MM.1S (cell line): ENCODE measurements around the gene IMMP2L.

Experiments used
- DNase-seq: peaks from one replicate; pipeline ENCODE4 v3.0.0-alpha.2; 2015
- H2AFZ ChIP-seq: fragments of 300-600 bp; sonication (generic); 2 replicates; pipeline ENCODE4 v1.6.0; 2016; ENCODE audit warnings: antibody characterized with exemption, low read length
- H3F3A ChIP-seq: fragments of 300-600 bp; sonication (generic); 2 replicates; pipeline ENCODE4 v1.6.1; 2016; ENCODE audit warnings: mild to moderate bottlenecking, antibody characterized with exemption, low read length, moderate library complexity, mixed read lengths; ENCODE audit not compliant: insufficient read depth
- H3K27ac ChIP-seq: fragments of 300-600 bp; sonication (generic); 2 replicates; pipeline ENCODE4 v1.5.1; 2016; ENCODE audit warnings: mild to moderate bottlenecking, low read length
- H3K27me3 ChIP-seq: fragments of 300-600 bp; sonication (generic); replicated peaks from 2 replicates; pipeline ENCODE4 v1.6.0; 2016; ENCODE audit warnings: low read length; ENCODE audit not compliant: insufficient read depth
- H3K36me3 ChIP-seq: fragments of 300-600 bp; sonication (generic); replicated peaks from 2 replicates; pipeline ENCODE4 v1.6.1; 2016; ENCODE audit warnings: mild to moderate bottlenecking, low read length, mixed read lengths; ENCODE audit not compliant: insufficient read depth
- H3K4me1 ChIP-seq: fragments of 300-600 bp; sonication (generic); 2 replicates; pipeline ENCODE4 v1.6.1; 2016; ENCODE audit warnings: low read length, mixed read lengths
- H3K4me2 ChIP-seq: fragments of 300-600 bp; sonication (generic); 2 replicates; pipeline ENCODE4 v1.6.0; 2016; ENCODE audit warnings: low read depth, low read length
- H3K4me3 ChIP-seq: fragments of 300-600 bp; sonication (generic); 2 replicates; pipeline ENCODE4 v1.5.1; 2016; ENCODE audit warnings: low read length, mixed read lengths
- H3K79me2 ChIP-seq: fragments of 300-600 bp; sonication (generic); 2 replicates; pipeline ENCODE4 v1.6.1; 2016; ENCODE audit warnings: mixed run types, low read length, mixed read lengths
- H3K9ac ChIP-seq: fragments of 300-600 bp; sonication (generic); 2 replicates; pipeline ENCODE4 v1.6.1; 2016; ENCODE audit warnings: low read length, mixed read lengths
- H3K9me2 ChIP-seq: fragments of 300-600 bp; sonication (generic); replicated peaks from 2 replicates; pipeline ENCODE4 v1.6.1; 2016; ENCODE audit warnings: mild to moderate bottlenecking, low read length, mixed read lengths; ENCODE audit not compliant: insufficient read depth
- H3K9me3 ChIP-seq: fragments of 300-600 bp; sonication (generic); replicated peaks from 2 replicates; pipeline ENCODE4 v1.6.1; 2016; ENCODE audit warnings: mild to moderate bottlenecking, low read length, mixed read lengths; ENCODE audit not compliant: insufficient read depth
- H4K20me1 ChIP-seq: fragments of 300-600 bp; sonication (generic); 2 replicates; pipeline ENCODE4 v1.6.1; 2016; ENCODE audit warnings: mild to moderate bottlenecking, low read length, moderate library complexity, mixed read lengths; ENCODE audit not compliant: insufficient read depth
- EZH2 ChIP-seq: fragments of 300-600 bp; sonication (generic); optimal IDR thresholded peaks from 2 replicates; pipeline ENCODE3; 2017; ENCODE audit warnings: low read depth, mild to moderate bottlenecking, antibody characterized with exemption, low read length, mixed read lengths
- EZH2phosphoT487 ChIP-seq: fragments of 300-600 bp; sonication (generic); IDR thresholded peaks from 2 replicates; pipeline ENCODE4 v1.6.1; 2018; ENCODE audit warnings: antibody characterized with exemption, low read length
- TF ChIP-seq, protein P1 (sequence below): fragments of 300-600 bp; sonication (generic); IDR thresholded peaks from 2 replicates; pipeline ENCODE4 v1.5.1; 2016; ENCODE audit warnings: antibody characterized with exemption, low read length, mixed read lengths

IMMP2L gene

DNA sequence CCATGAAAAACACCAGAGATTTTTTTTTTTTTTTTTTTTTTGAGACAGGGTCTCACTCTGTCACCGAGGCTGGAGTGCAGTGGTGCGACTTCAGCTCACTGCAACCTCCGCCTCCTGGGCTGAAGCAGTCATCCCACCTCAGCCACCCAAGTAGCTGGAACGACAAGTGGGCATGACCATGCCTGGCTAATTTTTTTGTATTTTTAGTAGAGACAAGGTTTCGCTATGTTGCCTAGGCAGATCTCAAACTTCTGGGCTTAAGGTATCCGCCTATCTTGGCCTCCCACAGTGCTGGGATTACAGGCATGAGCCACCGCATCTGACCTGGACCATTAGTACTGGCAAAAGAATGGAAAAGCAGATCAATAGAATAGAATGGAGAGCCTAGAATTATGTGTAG lies 530.4 kb downstream of the IMMP2L start:
- H3K27me3 ChIP-seq, result no peaks in the 10 kb centered on the region
- no peaks in the 10 kb centered on the region for H4K20me1 ChIP-seq
- no peak overlapping the region for H3K9ac ChIP-seq
- DNase-seq, result no peak
- no peak overlapping the region for H3K27ac ChIP-seq
- H3K79me2 ChIP-seq, result no peaks in the 10 kb centered on the region
- H3F3A ChIP-seq, result 0 out of 2 replicates have a peak, but pooled peaks cover 5% of the 10 kb centered on the region
- no peaks in the 10 kb centered on the region for H3K9me2 ChIP-seq
- peaks cover 15% of the 10 kb centered on the region for H3K4me1 ChIP-seq
- no peaks in the 10 kb centered on the region for H3K9me3 ChIP-seq
- no peak for TF ChIP-seq EZH2
- TF ChIP-seq, protein P1, sequence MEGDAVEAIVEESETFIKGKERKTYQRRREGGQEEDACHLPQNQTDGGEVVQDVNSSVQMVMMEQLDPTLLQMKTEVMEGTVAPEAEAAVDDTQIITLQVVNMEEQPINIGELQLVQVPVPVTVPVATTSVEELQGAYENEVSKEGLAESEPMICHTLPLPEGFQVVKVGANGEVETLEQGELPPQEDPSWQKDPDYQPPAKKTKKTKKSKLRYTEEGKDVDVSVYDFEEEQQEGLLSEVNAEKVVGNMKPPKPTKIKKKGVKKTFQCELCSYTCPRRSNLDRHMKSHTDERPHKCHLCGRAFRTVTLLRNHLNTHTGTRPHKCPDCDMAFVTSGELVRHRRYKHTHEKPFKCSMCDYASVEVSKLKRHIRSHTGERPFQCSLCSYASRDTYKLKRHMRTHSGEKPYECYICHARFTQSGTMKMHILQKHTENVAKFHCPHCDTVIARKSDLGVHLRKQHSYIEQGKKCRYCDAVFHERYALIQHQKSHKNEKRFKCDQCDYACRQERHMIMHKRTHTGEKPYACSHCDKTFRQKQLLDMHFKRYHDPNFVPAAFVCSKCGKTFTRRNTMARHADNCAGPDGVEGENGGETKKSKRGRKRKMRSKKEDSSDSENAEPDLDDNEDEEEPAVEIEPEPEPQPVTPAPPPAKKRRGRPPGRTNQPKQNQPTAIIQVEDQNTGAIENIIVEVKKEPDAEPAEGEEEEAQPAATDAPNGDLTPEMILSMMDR, result no peak
- TF ChIP-seq EZH2phosphoT487, result no peak
- H3K4me2 ChIP-seq, result no peak overlapping the region
- no peak overlapping the region for H3K4me3 ChIP-seq
- H3K36me3 ChIP-seq, result no peaks in the 10 kb centered on the region
- H2AFZ ChIP-seq, result no peak overlapping the region

DNA sequence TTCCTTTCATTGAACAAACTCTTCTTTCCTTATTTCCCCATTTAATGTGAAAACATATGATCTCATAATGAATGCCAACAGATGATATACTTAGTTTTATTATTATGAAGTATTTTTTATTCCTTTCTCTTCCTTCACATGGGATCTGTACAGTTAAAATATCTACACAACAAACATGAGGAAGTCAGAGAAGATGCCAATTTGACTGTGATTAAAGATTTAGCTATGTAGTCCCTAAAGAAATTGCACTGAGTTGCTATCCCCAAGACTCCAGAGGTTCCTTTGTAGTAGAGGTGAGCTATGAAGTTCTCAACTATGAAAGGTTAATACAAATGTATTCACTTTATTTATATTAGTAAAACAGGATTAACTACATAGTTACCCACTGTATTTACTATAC lies 532.0 kb downstream of the IMMP2L start:
- H3K9ac ChIP-seq, result no peak overlapping the region
- H2AFZ ChIP-seq, result no peak overlapping the region
- H3K27ac ChIP-seq, result no peak overlapping the region
- no peak for DNase-seq
- no peaks in the 10 kb centered on the region for H3K79me2 ChIP-seq
- H3K36me3 ChIP-seq, result no peaks in the 10 kb centered on the region
- peaks cover 29% of the 10 kb centered on the region for H3K4me1 ChIP-seq
- 0 out of 2 replicates have a peak, but pooled peaks cover 5% of the 10 kb centered on the region for H3F3A ChIP-seq
- H3K9me2 ChIP-seq, result no peaks in the 10 kb centered on the region
- H3K4me3 ChIP-seq, result no peak overlapping the region
- no peak overlapping the region for H3K4me2 ChIP-seq
- no peaks in the 10 kb centered on the region for H3K9me3 ChIP-seq
- no peaks in the 10 kb centered on the region for H3K27me3 ChIP-seq
- TF ChIP-seq EZH2, result no peak
- no peak for TF ChIP-seq EZH2phosphoT487
- TF ChIP-seq, protein P1, result no peak
- no peaks in the 10 kb centered on the region for H4K20me1 ChIP-seq

DNA sequence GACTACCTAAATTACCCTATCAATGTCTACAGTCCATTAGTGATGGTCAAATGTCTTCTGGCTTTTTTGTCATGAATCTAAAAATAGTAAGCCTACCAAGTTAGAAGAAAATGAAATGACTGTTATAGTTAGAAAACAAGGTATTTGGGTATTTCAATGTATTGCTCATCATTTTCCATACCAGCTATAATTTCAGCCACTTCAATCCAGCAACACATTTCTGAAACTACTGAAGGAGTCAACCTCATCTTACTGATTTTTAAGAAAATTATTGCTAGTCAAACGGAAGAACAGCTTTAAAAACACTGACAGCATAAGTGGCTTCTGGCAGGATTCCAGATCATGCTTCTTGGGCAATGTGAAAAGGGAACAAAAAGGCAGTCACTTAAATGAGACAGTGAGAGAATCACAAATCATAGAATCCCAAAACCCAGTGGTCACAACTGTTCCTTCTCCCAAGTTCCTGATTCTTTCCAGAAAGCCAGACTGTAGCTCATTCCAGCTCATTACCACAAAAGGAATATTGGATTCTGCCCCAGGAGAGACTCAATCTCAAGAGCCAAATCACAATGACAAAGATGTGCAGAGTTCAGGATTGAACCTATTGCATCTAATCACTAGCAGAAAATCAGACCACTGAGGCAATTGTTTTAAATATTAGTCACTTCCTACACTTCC lies 532.6 kb downstream of the IMMP2L start:
- Histone ChIP-seq H3F3A (0 out of 2 replicates have a peak, but pooled peaks cover 5% of the 10 kb centered on the region), H3K36me3 (no peaks in the 10 kb centered on the region), H3K27me3 (no peaks in the 10 kb centered on the region), H3K4me1 (peaks cover 36% of the 10 kb centered on the region), H3K4me2 (no peak overlapping the region), H3K4me3 (no peak overlapping the region), H4K20me1 (no peaks in the 10 kb centered on the region), H2AFZ (no peak overlapping the region), H3K9me3 (no peaks in the 10 kb centered on the region), H3K9ac (no peak overlapping the region), H3K9me2 (no peaks in the 10 kb centered on the region), H3K27ac (no peak overlapping the region), H3K79me2 (no peaks in the 10 kb centered on the region)
- no peak for TF ChIP-seq EZH2
- TF ChIP-seq, protein P1, result no peak
- no peak for TF ChIP-seq EZH2phosphoT487
- peak; percentile 40 for DNase-seq
